ENCODE measurements around the gene GSTP1. TPM values are rescaled to one million over a fixed set of nuclear protein-coding genes. Genes with fewer than 3 reads are reported as not detected.

Gene GSTP1
- total RNA-seq, 2 experiments from 2014 or later, result 194 to 209 TPM

GRCh38 chr11:67572747-67573419 is 10.7 kb upstream of the GSTP1 start:
- Mint-ChIP-seq H3K36me3 (ENCODE audit: low read depth) (no peaks in the 10 kb centered on the region), H3K27ac (no peak overlapping the region), H3K4me3 (no peak overlapping the region), H3K27me3 (peaks cover 12% of the 10 kb centered on the region), H3K4me1 (no peaks in the 10 kb centered on the region), H3K9me3 (no peaks in the 10 kb centered on the region)
- POLR2A ChIA-PET, result no interaction called here
- DNase-seq, result peak; percentile 41
- CTCF ChIA-PET, result interaction anchor here (0.8 to 1.4 kb wide), 2 partner anchors 10 to 41 kb away, joined by 3 to 4 read pairs; no protein-coding TSS in a partner anchor

- H3K27ac Mint-ChIP-seq, result no peak overlapping the region
- H3K4me1 Mint-ChIP-seq, result peaks cover 13% of the 10 kb centered on the region
Measured at GRCh38 chr11:67574938-67575337, 8.7 kb upstream of the GSTP1 start.

GRCh38 chr11:67576735-67577475 is 6.7 kb upstream of the GSTP1 start:
- Mint-ChIP-seq H3K4me3 (no peak overlapping the region), H3K27ac (no peak overlapping the region), H3K9me3 (no peaks in the 10 kb centered on the region), H3K4me1 (peaks cover 21% of the 10 kb centered on the region), H3K36me3 (ENCODE audit: low read depth) (peaks cover 2% of the 10 kb centered on the region), H3K27me3 (peaks cover 31% of the 10 kb centered on the region)
- ChIA-PET POLR2A (no interaction called here), CTCF (interaction anchor here (1.0 to 1.8 kb wide), 2 partner anchors 52 to 83 kb away, joined by 3 to 7 read pairs; partner anchors contain the start of gene NUDT8)
- DNase-seq, result no peak

More at GRCh38 chr11:67574938-67575337, 8.7 kb upstream of the GSTP1 start:
- ChIA-PET POLR2A (no interaction called here), CTCF (interaction anchor here (0.6 to 1.2 kb wide), 2 partner anchors 67 to 901 kb away, joined by 3 to 4 read pairs; partner anchors contain the start of gene CDK2AP2)
- no peak for DNase-seq
- Mint-ChIP-seq H3K9me3 (no peaks in the 10 kb centered on the region), H3K36me3 (ENCODE audit: low read depth) (no peaks in the 10 kb centered on the region), H3K27me3 (peaks cover 24% of the 10 kb centered on the region), H3K4me3 (no peak overlapping the region)

GRCh38 chr11:67577951-67578350 is 5.7 kb upstream of the GSTP1 start:
- H3K4me3 Mint-ChIP-seq, result no peak overlapping the region
- ChIA-PET CTCF (no interaction called here), POLR2A (no interaction called here)
- H3K36me3 Mint-ChIP-seq (ENCODE audit: low read depth), result peaks cover 2% of the 10 kb centered on the region
- no peaks in the 10 kb centered on the region for H3K9me3 Mint-ChIP-seq
- H3K27ac Mint-ChIP-seq, result no peak overlapping the region
- no peak for DNase-seq
- H3K4me1 Mint-ChIP-seq, result peaks cover 31% of the 10 kb centered on the region
- peaks cover 29% of the 10 kb centered on the region for H3K27me3 Mint-ChIP-seq

- H3K27ac Mint-ChIP-seq, result no peak overlapping the region
- peaks cover 59% of the 10 kb centered on the region for H3K4me1 Mint-ChIP-seq
- peaks cover 20% of the 10 kb centered on the region for H3K36me3 Mint-ChIP-seq (ENCODE audit: low read depth)
- H3K9me3 Mint-ChIP-seq, result no peaks in the 10 kb centered on the region
- CTCF ChIA-PET, result interaction anchor here (1.4 kb wide), 1 partner anchor 180 kb away, joined by 3 read pairs; the partner anchor contains the start of gene PPP1CA
- H3K27me3 Mint-ChIP-seq, result peaks cover 28% of the 10 kb centered on the region
- H3K4me3 Mint-ChIP-seq, result no peak overlapping the region
- no peak for DNase-seq
- POLR2A ChIA-PET, result no interaction called here
Measured at GRCh38 chr11:67581469-67581868, 2.1 kb upstream of the GSTP1 start.

- Mint-ChIP-seq H3K9me3 (peaks cover 3% of the 10 kb centered on the region), H3K27me3 (peaks cover 28% of the 10 kb centered on the region), H3K4me1 (peaks cover 62% of the 10 kb centered on the region), H3K27ac (peak overlapping the region; percentile 75), H3K36me3 (ENCODE audit: low read depth) (peaks cover 26% of the 10 kb centered on the region), H3K4me3 (peak overlapping the region; percentile 74)
- CTCF ChIA-PET, result interaction anchor here (1.0 to 1.4 kb wide), 3 partner anchors 9 to 181 kb away, joined by 3 to 5 read pairs (median 4); partner anchors contain the start of gene PPP1CA
- POLR2A ChIA-PET, result no interaction called here
- DNase-seq, result no peak
Measured at GRCh38 chr11:67582011-67582410, 1.6 kb upstream of the GSTP1 start.

- Mint-ChIP-seq H3K4me1 (peaks cover 57% of the 10 kb centered on the region), H3K27me3 (peaks cover 22% of the 10 kb centered on the region), H3K36me3 (ENCODE audit: low read depth) (peaks cover 33% of the 10 kb centered on the region), H3K4me3 (peak overlapping the region; percentile 73), H3K9me3 (peaks cover 5% of the 10 kb centered on the region), H3K27ac (peak overlapping the region; percentile 84)
- ChIA-PET CTCF (interaction anchor here (1.3 to 1.5 kb wide), 3 partner anchors 8 to 31 kb away, joined by 3 to 8 read pairs (median 5); no protein-coding TSS in a partner anchor), POLR2A (interaction anchor here (0.6 to 1.0 kb wide), 2 partner anchors 62 to 1039 kb away, joined by 3 read pairs; partner anchors contain the start of gene ZDHHC24)
- DNase-seq, result peak; percentile 50
Measured at GRCh38 chr11:67584205-67584880, 731 bp downstream of the GSTP1 start.

GRCh38 chr11:67584881-67585873 is 1.6 kb downstream of the GSTP1 start:
- peaks cover 16% of the 10 kb centered on the region for H3K27me3 Mint-ChIP-seq
- peaks cover 33% of the 10 kb centered on the region for H3K36me3 Mint-ChIP-seq (ENCODE audit: low read depth)
- H3K9me3 Mint-ChIP-seq, result peaks cover 5% of the 10 kb centered on the region
- H3K27ac Mint-ChIP-seq, result peak overlapping the region; percentile 84
- ChIA-PET POLR2A (interaction anchor here (0.6 kb wide), 1 partner anchor 1039 kb away, joined by 3 read pairs; the partner anchor contains the start of gene ZDHHC24), CTCF (interaction anchor here (1.4 kb wide), 1 partner anchor 31 kb away, joined by 3 read pairs; no protein-coding TSS in a partner anchor)
- no peak for DNase-seq
- H3K4me3 Mint-ChIP-seq, result peak overlapping the region; percentile 73
- peaks cover 50% of the 10 kb centered on the region for H3K4me1 Mint-ChIP-seq

GRCh38 chr11:67585911-67586310 is 2.3 kb downstream of the GSTP1 start:
- CTCF ChIA-PET, result interaction anchor here (1.5 kb wide), 1 partner anchor 44 kb away, joined by 3 read pairs; the partner anchor contains the start of gene NUDT8
- Mint-ChIP-seq H3K27me3 (peaks cover 10% of the 10 kb centered on the region), H3K4me3 (no peak overlapping the region), H3K36me3 (ENCODE audit: low read depth) (peaks cover 31% of the 10 kb centered on the region), H3K9me3 (peaks cover 5% of the 10 kb centered on the region), H3K27ac (peak overlapping the region; percentile 52), H3K4me1 (peaks cover 47% of the 10 kb centered on the region)
- POLR2A ChIA-PET, result no interaction called here
- DNase-seq, result no peak

- DNase-seq, result no peak
- Mint-ChIP-seq H3K27me3 (peaks cover 3% of the 10 kb centered on the region), H3K36me3 (ENCODE audit: low read depth) (peaks cover 31% of the 10 kb centered on the region), H3K4me1 (peaks cover 44% of the 10 kb centered on the region), H3K4me3 (no peak overlapping the region), H3K9me3 (peaks cover 5% of the 10 kb centered on the region), H3K27ac (peak overlapping the region; percentile 51)
- ChIA-PET CTCF (interaction anchor here (1.5 kb wide), 1 partner anchor 43 kb away, joined by 3 read pairs; the partner anchor contains the start of gene NUDT8), POLR2A (no interaction called here)
Measured at GRCh38 chr11:67586568-67587250, 3.1 kb downstream of the GSTP1 start.

- Mint-ChIP-seq H3K4me3 (no peak overlapping the region), H3K9me3 (peaks cover 5% of the 10 kb centered on the region), H3K4me1 (peaks cover 32% of the 10 kb centered on the region), H3K36me3 (ENCODE audit: low read depth) (peaks cover 31% of the 10 kb centered on the region), H3K27me3 (no peaks in the 10 kb centered on the region), H3K27ac (no peak overlapping the region)
- no peak for DNase-seq
- POLR2A ChIA-PET, result no interaction called here
- CTCF ChIA-PET, result no interaction called here
Measured at GRCh38 chr11:67588136-67588503, 4.5 kb downstream of the GSTP1 start.
